ENCODE results near the gene SEMA4D.

SEMA4D gene

GRCh38 chr9:89441655-89441970, 56.3 kb downstream of the SEMA4D start:
- no peak for DNase-seq

GRCh38 chr9:89440951-89441654, 56.8 kb downstream of the SEMA4D start:
- no peak for DNase-seq

GRCh38 chr9:89440548-89440947, 57.4 kb downstream of the SEMA4D start:
- peak; percentile 95 for DNase-seq

- DNase-seq: no peak
These were observed 57.9 kb downstream of the SEMA4D start for GRCh38 chr9:89440046-89440445.

- DNase-seq: no peak
These were observed 58.3 kb downstream of the SEMA4D start for GRCh38 chr9:89439571-89439970.

- DNase-seq: no peak
These were observed 59.7 kb downstream of the SEMA4D start for GRCh38 chr9:89438194-89438593.

- no peak for DNase-seq
These were observed 60.1 kb downstream of the SEMA4D start for GRCh38 chr9:89437772-89438171.

- peak; percentile 35 for DNase-seq
These were observed 60.8 kb downstream of the SEMA4D start for GRCh38 chr9:89436963-89437625.

GRCh38 chr9:89436326-89436725, 61.6 kb downstream of the SEMA4D start:
- DNase-seq: no peak

- no peak for DNase-seq
These were observed 62.7 kb downstream of the SEMA4D start for GRCh38 chr9:89435071-89435823.

- DNase-seq: no peak
These were observed 63.3 kb downstream of the SEMA4D start for GRCh38 chr9:89434636-89435035.

GRCh38 chr9:89433826-89434225, 64.1 kb downstream of the SEMA4D start:
- no peak for DNase-seq

GRCh38 chr9:89432986-89433530, 64.9 kb downstream of the SEMA4D start:
- no peak for DNase-seq

GRCh38 chr9:89431930-89432725, 65.8 kb downstream of the SEMA4D start:
- DNase-seq: no peak

- no peak for DNase-seq
These were observed 66.9 kb downstream of the SEMA4D start for GRCh38 chr9:89430995-89431394.

- DNase-seq: no peak
These were observed 68.7 kb downstream of the SEMA4D start for GRCh38 chr9:89428901-89429890.

- no peak for DNase-seq
These were observed 69.6 kb downstream of the SEMA4D start for GRCh38 chr9:89428222-89428761.

GRCh38 chr9:89427621-89428221, 70.2 kb downstream of the SEMA4D start:
- DNase-seq: no peak

GRCh38 chr9:89426384-89426961, 71.4 kb downstream of the SEMA4D start:
- DNase-seq: no peak

GRCh38 chr9:89425921-89426383, 72.0 kb downstream of the SEMA4D start:
- no peak for DNase-seq
